GM23338 (cell line): Measurements from ENCODE around the gene C5orf22. TPM values are rescaled to one million over a fixed set of nuclear protein-coding genes. Genes with fewer than 3 reads are reported as not detected.

Experiments used
- ATAC-seq: fragments of 200-7000 bp; cut with Tn5 transposase; 3 replicates; pipeline ENCODE4 v1.9.1; 2020
- DNase-seq: peaks from one replicate; pipeline ENCODE4 v3.0.0-alpha.2; 2015; ENCODE audit warnings: low spot score
- H2AFZ ChIP-seq: fragments of 200-600 bp; sonication (generic); 2 replicates; pipeline ENCODE4 v1.8.0; 2016; ENCODE audit warnings: antibody characterized with exemption, mild to moderate bottlenecking, moderate library complexity
- H3F3A ChIP-seq: fragments of 200-600 bp; sonication (generic); replicated peaks from 2 replicates; pipeline ENCODE4 v1.8.0; 2017; ENCODE audit warnings: antibody characterized with exemption, mixed run types, low read depth
- H3K27ac ChIP-seq: fragments of 200-600 bp; sonication (generic); 2 replicates; pipeline ENCODE4 v1.6.1; 2016; ENCODE audit warnings: low read depth
- H3K27me3 ChIP-seq: fragments of 200-600 bp; sonication (generic); 2 replicates; pipeline ENCODE4 v1.8.0; 2016; ENCODE audit warnings: mild to moderate bottlenecking, mixed run types, moderate library complexity; ENCODE audit not compliant: insufficient read depth
- H3K36me3 ChIP-seq: fragments of 200-600 bp; sonication (generic); 2 replicates; pipeline ENCODE4 v1.8.0; 2016; ENCODE audit warnings: mild to moderate bottlenecking; ENCODE audit not compliant: insufficient read depth
- H3K4me1 ChIP-seq: fragments of 200-600 bp; sonication (generic); 2 replicates; pipeline ENCODE4 v1.8.0; 2016; ENCODE audit warnings: mild to moderate bottlenecking, moderate library complexity; ENCODE audit not compliant: insufficient read depth
- H3K4me2 ChIP-seq: fragments of 200-600 bp; sonication (generic); 2 replicates; pipeline ENCODE4 v1.7.1; 2017; ENCODE audit warnings: mixed run types
- H3K4me3 ChIP-seq: fragments of 200-600 bp; sonication (generic); 2 replicates; pipeline ENCODE4 v1.6.1; 2016; ENCODE audit warnings: mixed run types
- H3K79me2 ChIP-seq: fragments of 200-600 bp; sonication (generic); replicated peaks from 2 replicates; pipeline ENCODE4 v1.8.0; 2017; ENCODE audit warnings: mild to moderate bottlenecking; ENCODE audit not compliant: insufficient read depth
- H3K9me2 ChIP-seq: fragments of 200-600 bp; sonication (generic); 2 replicates; pipeline ENCODE4 v1.8.0; 2017; ENCODE audit not compliant: insufficient read depth
- H4K20me1 ChIP-seq: fragments of 200-600 bp; sonication (generic); replicated peaks from 2 replicates; pipeline ENCODE4 v1.8.0; 2017; ENCODE audit warnings: mild to moderate bottlenecking; ENCODE audit not compliant: insufficient read depth
- H3K27ac Mint-ChIP-seq: 2 replicates; pipeline ENCODE4 v1.8.0; 2020; ENCODE audit warnings: inconsistent platforms, mild to moderate bottlenecking, moderate library complexity, mixed read lengths
- H3K27me3 Mint-ChIP-seq: 3 replicates; pipeline ENCODE4 v1.8.0; 2022; ENCODE audit warnings: low read depth, mild to moderate bottlenecking, moderate library complexity, mixed read lengths, inconsistent platforms; ENCODE audit not compliant: insufficient read depth, poor library complexity
- H3K36me3 Mint-ChIP-seq: 3 replicates; pipeline ENCODE4 v1.8.0; 2021; ENCODE audit warnings: low read depth, mild to moderate bottlenecking, inconsistent platforms, moderate library complexity, mixed read lengths
- H3K4me1 Mint-ChIP-seq: 3 replicates; pipeline ENCODE4 v1.8.0; 2020; ENCODE audit warnings: mild to moderate bottlenecking, inconsistent platforms, mixed read lengths
- H3K4me3 Mint-ChIP-seq: 3 replicates; pipeline ENCODE4 v1.8.0; 2021; ENCODE audit warnings: moderate library complexity, mild to moderate bottlenecking, inconsistent platforms, mixed read lengths
- H3K9me3 Mint-ChIP-seq: 3 replicates; pipeline ENCODE4 v1.8.0; 2020; ENCODE audit warnings: moderate library complexity, mild to moderate bottlenecking, inconsistent platforms, mixed read lengths
- CREB1 ChIP-seq: fragments of 250-450 bp; sonication (Bioruptor Pico); IDR thresholded peaks from 2 replicates; pipeline ENCODE4 v1.5.0; 2020; ENCODE audit warnings: low read depth, mild to moderate bottlenecking, moderate library complexity
- EZH2 ChIP-seq: fragments of 200-600 bp; sonication (generic); IDR thresholded peaks from one replicate; pipeline ENCODE4 v1.8.0; 2017; ENCODE audit warnings: antibody characterized with exemption, mild to moderate bottlenecking, low read depth; ENCODE audit not compliant: unreplicated experiment
- EZH2phosphoT487 ChIP-seq: fragments of 200-600 bp; sonication (generic); IDR thresholded peaks from one replicate; pipeline ENCODE4 v1.8.1; 2018; ENCODE audit warnings: antibody characterized with exemption; ENCODE audit not compliant: unreplicated experiment
- JUNB ChIP-seq: IDR thresholded peaks from one replicate; pipeline ENCODE4 v1.6.1; 2016; ENCODE audit warnings: antibody characterized with exemption; ENCODE audit not compliant: unreplicated experiment
- NANOG ChIP-seq: IDR thresholded peaks from 2 replicates; pipeline ENCODE4 v1.6.1; 2016; ENCODE audit warnings: antibody characterized with exemption, borderline replicate concordance
- POLR2AphosphoS5 ChIP-seq: IDR thresholded peaks from 2 replicates; pipeline ENCODE4 v1.6.1; 2016; ENCODE audit warnings: antibody characterized with exemption, low read depth
- STAT1 ChIP-seq: IDR thresholded peaks from one replicate; pipeline ENCODE4 v1.6.1; 2016; ENCODE audit warnings: antibody characterized with exemption; ENCODE audit not compliant: unreplicated experiment
- ZNF114 ChIP-seq: fragments of 250-450 bp; sonication (Bioruptor Pico); IDR thresholded peaks from 2 replicates; pipeline ENCODE4 v1.5.0; 2020; ENCODE audit warnings: mild to moderate bottlenecking, moderate library complexity
- ZNF331 ChIP-seq: fragments of 250-450 bp; sonication (Bioruptor Pico); IDR thresholded peaks from 2 replicates; pipeline ENCODE4 v1.5.0; 2020; ENCODE audit warnings: low read depth, mild to moderate bottlenecking, moderate library complexity
- polyA plus RNA-seq: library from polyadenylated mRNA; unstranded; fragments of >200 nt; fragmentation: Nextera tagmentation; extraction: Ambion mirVana; gene quantifications from 2 replicates; pipeline ENCODE4 v1.2.1, GENCODE V29; 2016
- total RNA-seq: library from RNA; depleted of rRNA; stranded (reverse); fragments of >200 nt; shearing (Covaris generic); gene quantifications from 2 replicates; pipeline ENCODE4 v1.2.3, GENCODE V29; 2014
- TF ChIP-seq, protein P1 (sequence below), 2 experiments: fragments of 200-600 bp in 1 of 2; sonication (generic) in 1 of 2; conservative IDR thresholded peaks; 2 replicates each; pipeline versions ENCODE4 v1.5.1 to v1.6.1; 2016 to 2017; ENCODE audit warnings: antibody characterized with exemption in 2 of 2, low read depth in 2 of 2, mild to moderate bottlenecking in 2 of 2, moderate library complexity in 1 of 2
- TF ChIP-seq, protein P2 (sequence below): IDR thresholded peaks from 2 replicates; pipeline ENCODE4 v1.6.1; 2016; ENCODE audit warnings: antibody characterized with exemption
- TF ChIP-seq, protein P3 (sequence below): IDR thresholded peaks from one replicate; pipeline ENCODE4 v1.6.1; 2018; ENCODE audit warnings: antibody characterized with exemption; ENCODE audit not compliant: unreplicated experiment
- TF ChIP-seq, protein P4 (sequence below): fragments of 250-450 bp; sonication (Bioruptor Pico); IDR thresholded peaks from 2 replicates; pipeline ENCODE4 v1.5.0; 2020; ENCODE audit warnings: mild to moderate bottlenecking, moderate library complexity

Gene C5orf22
- total and polyA plus RNA-seq, 2 experiments from 2014 or later: 13.6 to 30.9 TPM

DNA sequence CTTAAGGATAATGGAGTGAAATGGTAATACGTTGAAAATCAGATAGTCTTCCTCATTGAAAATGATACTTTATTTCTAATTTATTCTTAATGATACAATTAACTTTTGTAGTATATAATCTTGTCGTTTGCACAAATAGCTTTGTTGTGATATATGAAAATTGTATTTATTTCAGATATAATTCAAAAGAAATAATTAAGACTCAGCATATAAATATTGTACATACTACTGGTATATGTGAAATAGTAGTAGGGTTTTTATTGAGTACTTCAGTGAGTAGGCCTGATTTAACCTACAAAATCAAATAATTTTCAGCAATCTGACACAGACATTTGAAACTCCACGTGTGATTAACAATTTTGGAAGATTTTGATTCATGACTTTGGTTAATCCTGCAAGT lies 4.8 kb downstream of the C5orf22 start:
- Histone ChIP-seq H2AFZ (no peak overlapping the region), H3K79me2 (peaks cover 18% of the 10 kb centered on the region), H3K4me3 (no peak overlapping the region), H3K4me1 (peaks cover 6% of the 10 kb centered on the region; the same call in 1 of the 2 replicates), H3K4me2 (no peak overlapping the region), H3K27ac (no peak overlapping the region), H3K36me3 (peaks cover 46% of the 10 kb centered on the region), H3K27me3 (no peaks in the 10 kb centered on the region), H3K9me2 (no peaks in the 10 kb centered on the region), H4K20me1 (peaks cover 3% of the 10 kb centered on the region; the same call in 1 of the 2 replicates), H3F3A (0 out of 2 replicates have a peak, but pooled peaks cover 3% of the 10 kb centered on the region)
- TF ChIP-seq, protein P1, sequence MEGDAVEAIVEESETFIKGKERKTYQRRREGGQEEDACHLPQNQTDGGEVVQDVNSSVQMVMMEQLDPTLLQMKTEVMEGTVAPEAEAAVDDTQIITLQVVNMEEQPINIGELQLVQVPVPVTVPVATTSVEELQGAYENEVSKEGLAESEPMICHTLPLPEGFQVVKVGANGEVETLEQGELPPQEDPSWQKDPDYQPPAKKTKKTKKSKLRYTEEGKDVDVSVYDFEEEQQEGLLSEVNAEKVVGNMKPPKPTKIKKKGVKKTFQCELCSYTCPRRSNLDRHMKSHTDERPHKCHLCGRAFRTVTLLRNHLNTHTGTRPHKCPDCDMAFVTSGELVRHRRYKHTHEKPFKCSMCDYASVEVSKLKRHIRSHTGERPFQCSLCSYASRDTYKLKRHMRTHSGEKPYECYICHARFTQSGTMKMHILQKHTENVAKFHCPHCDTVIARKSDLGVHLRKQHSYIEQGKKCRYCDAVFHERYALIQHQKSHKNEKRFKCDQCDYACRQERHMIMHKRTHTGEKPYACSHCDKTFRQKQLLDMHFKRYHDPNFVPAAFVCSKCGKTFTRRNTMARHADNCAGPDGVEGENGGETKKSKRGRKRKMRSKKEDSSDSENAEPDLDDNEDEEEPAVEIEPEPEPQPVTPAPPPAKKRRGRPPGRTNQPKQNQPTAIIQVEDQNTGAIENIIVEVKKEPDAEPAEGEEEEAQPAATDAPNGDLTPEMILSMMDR (conservative IDR thresholded peaks at IDR 0.05; ENCODE audit: low read depth in 2 of 2): no peak
- TF ChIP-seq STAT1 (no peak), POLR2AphosphoS5 (no peak), EZH2 (no peak), JUNB (no peak), ZNF114 (CRISPR knock-in tag) (no peak), ZNF331 (CRISPR knock-in tag) (no peak), NANOG (no peak), EZH2phosphoT487 (no peak), CREB1 (CRISPR knock-in tag) (no peak)
- TF ChIP-seq, protein P2, sequence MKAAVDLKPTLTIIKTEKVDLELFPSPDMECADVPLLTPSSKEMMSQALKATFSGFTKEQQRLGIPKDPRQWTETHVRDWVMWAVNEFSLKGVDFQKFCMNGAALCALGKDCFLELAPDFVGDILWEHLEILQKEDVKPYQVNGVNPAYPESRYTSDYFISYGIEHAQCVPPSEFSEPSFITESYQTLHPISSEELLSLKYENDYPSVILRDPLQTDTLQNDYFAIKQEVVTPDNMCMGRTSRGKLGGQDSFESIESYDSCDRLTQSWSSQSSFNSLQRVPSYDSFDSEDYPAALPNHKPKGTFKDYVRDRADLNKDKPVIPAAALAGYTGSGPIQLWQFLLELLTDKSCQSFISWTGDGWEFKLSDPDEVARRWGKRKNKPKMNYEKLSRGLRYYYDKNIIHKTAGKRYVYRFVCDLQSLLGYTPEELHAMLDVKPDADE: no peak
- TF ChIP-seq, protein P3, sequence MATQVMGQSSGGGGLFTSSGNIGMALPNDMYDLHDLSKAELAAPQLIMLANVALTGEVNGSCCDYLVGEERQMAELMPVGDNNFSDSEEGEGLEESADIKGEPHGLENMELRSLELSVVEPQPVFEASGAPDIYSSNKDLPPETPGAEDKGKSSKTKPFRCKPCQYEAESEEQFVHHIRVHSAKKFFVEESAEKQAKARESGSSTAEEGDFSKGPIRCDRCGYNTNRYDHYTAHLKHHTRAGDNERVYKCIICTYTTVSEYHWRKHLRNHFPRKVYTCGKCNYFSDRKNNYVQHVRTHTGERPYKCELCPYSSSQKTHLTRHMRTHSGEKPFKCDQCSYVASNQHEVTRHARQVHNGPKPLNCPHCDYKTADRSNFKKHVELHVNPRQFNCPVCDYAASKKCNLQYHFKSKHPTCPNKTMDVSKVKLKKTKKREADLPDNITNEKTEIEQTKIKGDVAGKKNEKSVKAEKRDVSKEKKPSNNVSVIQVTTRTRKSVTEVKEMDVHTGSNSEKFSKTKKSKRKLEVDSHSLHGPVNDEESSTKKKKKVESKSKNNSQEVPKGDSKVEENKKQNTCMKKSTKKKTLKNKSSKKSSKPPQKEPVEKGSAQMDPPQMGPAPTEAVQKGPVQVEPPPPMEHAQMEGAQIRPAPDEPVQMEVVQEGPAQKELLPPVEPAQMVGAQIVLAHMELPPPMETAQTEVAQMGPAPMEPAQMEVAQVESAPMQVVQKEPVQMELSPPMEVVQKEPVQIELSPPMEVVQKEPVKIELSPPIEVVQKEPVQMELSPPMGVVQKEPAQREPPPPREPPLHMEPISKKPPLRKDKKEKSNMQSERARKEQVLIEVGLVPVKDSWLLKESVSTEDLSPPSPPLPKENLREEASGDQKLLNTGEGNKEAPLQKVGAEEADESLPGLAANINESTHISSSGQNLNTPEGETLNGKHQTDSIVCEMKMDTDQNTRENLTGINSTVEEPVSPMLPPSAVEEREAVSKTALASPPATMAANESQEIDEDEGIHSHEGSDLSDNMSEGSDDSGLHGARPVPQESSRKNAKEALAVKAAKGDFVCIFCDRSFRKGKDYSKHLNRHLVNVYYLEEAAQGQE: no peak
- TF ChIP-seq, protein P4, sequence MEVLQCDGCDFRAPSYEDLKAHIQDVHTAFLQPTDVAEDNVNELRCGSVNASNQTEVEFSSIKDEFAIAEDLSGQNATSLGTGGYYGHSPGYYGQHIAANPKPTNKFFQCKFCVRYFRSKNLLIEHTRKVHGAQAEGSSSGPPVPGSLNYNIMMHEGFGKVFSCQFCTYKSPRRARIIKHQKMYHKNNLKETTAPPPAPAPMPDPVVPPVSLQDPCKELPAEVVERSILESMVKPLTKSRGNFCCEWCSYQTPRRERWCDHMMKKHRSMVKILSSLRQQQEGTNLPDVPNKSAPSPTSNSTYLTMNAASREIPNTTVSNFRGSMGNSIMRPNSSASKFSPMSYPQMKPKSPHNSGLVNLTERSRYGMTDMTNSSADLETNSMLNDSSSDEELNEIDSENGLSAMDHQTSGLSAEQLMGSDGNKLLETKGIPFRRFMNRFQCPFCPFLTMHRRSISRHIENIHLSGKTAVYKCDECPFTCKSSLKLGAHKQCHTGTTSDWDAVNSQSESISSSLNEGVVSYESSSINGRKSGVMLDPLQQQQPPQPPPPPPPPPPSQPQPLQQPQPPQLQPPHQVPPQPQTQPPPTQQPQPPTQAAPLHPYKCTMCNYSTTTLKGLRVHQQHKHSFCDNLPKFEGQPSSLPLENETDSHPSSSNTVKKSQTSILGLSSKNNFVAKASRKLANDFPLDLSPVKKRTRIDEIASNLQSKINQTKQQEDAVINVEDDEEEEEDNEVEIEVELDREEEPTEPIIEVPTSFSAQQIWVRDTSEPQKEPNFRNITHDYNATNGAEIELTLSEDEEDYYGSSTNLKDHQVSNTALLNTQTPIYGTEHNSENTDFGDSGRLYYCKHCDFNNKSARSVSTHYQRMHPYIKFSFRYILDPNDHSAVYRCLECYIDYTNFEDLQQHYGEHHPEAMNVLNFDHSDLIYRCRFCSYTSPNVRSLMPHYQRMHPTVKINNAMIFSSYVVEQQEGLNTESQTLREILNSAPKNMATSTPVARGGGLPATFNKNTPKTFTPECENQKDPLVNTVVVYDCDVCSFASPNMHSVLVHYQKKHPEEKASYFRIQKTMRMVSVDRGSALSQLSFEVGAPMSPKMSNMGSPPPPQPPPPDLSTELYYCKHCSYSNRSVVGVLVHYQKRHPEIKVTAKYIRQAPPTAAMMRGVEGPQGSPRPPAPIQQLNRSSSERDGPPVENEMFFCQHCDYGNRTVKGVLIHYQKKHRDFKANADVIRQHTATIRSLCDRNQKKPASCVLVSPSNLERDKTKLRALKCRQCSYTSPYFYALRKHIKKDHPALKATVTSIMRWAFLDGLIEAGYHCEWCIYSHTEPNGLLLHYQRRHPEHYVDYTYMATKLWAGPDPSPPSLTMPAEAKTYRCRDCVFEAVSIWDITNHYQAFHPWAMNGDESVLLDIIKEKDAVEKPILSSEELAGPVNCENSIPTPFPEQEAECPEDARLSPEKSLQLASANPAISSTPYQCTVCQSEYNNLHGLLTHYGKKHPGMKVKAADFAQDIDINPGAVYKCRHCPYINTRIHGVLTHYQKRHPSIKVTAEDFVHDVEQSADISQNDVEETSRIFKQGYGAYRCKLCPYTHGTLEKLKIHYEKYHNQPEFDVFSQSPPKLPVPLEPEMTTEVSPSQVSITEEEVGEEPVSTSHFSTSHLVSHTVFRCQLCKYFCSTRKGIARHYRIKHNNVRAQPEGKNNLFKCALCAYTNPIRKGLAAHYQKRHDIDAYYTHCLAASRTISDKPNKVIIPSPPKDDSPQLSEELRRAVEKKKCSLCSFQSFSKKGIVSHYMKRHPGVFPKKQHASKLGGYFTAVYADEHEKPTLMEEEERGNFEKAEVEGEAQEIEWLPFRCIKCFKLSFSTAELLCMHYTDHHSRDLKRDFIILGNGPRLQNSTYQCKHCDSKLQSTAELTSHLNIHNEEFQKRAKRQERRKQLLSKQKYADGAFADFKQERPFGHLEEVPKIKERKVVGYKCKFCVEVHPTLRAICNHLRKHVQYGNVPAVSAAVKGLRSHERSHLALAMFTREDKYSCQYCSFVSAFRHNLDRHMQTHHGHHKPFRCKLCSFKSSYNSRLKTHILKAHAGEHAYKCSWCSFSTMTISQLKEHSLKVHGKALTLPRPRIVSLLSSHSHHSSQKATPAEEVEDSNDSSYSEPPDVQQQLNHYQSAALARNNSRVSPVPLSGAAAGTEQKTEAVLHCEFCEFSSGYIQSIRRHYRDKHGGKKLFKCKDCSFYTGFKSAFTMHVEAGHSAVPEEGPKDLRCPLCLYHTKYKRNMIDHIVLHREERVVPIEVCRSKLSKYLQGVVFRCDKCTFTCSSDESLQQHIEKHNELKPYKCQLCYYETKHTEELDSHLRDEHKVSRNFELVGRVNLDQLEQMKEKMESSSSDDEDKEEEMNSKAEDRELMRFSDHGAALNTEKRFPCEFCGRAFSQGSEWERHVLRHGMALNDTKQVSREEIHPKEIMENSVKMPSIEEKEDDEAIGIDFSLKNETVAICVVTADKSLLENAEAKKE: no peak
- Mint-ChIP-seq H3K27me3 (peaks cover 5% of the 10 kb centered on the region), H3K4me1 (peaks cover 10% of the 10 kb centered on the region), H3K27ac (no peak overlapping the region), H3K9me3 (no peaks in the 10 kb centered on the region), H3K4me3 (no peak overlapping the region), H3K36me3 (peaks cover 57% of the 10 kb centered on the region)
- ATAC-seq: no peak
- no peak for DNase-seq
